GM19372 (cell line): ENCODE data around the gene GATB.

Experiments used
- ATAC-seq: cut with Tn5 transposase; IDR thresholded peaks from one replicate; pipeline ENCODE4 v1.9.1; 2021; ENCODE audit warnings: mild to moderate bottlenecking, low read depth, moderate library complexity; ENCODE audit not compliant: unreplicated experiment

Gene GATB

GRCh38 chr4:151786158-151786495 lies 25.3 kb upstream of the GATB start:
- no peak for ATAC-seq

GRCh38 chr4:151785484-151786157 lies 24.8 kb upstream of the GATB start:
- no peak for ATAC-seq

- ATAC-seq: no peak
Observed at GRCh38 chr4:151784706-151785105, 23.9 kb upstream of the GATB start.

- no peak for ATAC-seq
Observed at GRCh38 chr4:151783867-151784266, 23.1 kb upstream of the GATB start.

- ATAC-seq: no peak
Observed at GRCh38 chr4:151782296-151782695, 21.5 kb upstream of the GATB start.

- no peak for ATAC-seq
Observed at GRCh38 chr4:151781026-151781425, 20.2 kb upstream of the GATB start.

- ATAC-seq: no peak
Observed at GRCh38 chr4:151777471-151777870, 16.7 kb upstream of the GATB start.

- no peak for ATAC-seq
Observed at GRCh38 chr4:151774324-151774723, 13.5 kb upstream of the GATB start.

- no peak for ATAC-seq
Observed at GRCh38 chr4:151772274-151772673, 11.5 kb upstream of the GATB start.

GRCh38 chr4:151771664-151772063 lies 10.9 kb upstream of the GATB start:
- ATAC-seq: no peak

GRCh38 chr4:151770154-151770553 lies 9.3 kb upstream of the GATB start:
- ATAC-seq: no peak

GRCh38 chr4:151768835-151769234 lies 8.0 kb upstream of the GATB start:
- no peak for ATAC-seq

- ATAC-seq: no peak
Observed at GRCh38 chr4:151766691-151767090, 5.9 kb upstream of the GATB start.

- ATAC-seq: no peak
Observed at GRCh38 chr4:151760002-151760401, 805 bp downstream of the GATB start.

- ATAC-seq: no peak
Observed at GRCh38 chr4:151753056-151753455, 7.8 kb downstream of the GATB start.

- ATAC-seq: no peak
Observed at GRCh38 chr4:151750156-151750555, 10.7 kb downstream of the GATB start.

GRCh38 chr4:151745481-151746231 lies 15.2 kb downstream of the GATB start:
- no peak for ATAC-seq

- ATAC-seq: no peak
Observed at GRCh38 chr4:151744614-151745013, 16.2 kb downstream of the GATB start.

- ATAC-seq: no peak
Observed at GRCh38 chr4:151743894-151744293, 16.9 kb downstream of the GATB start.

- ATAC-seq: no peak
Observed at GRCh38 chr4:151743128-151743854, 17.5 kb downstream of the GATB start.

- ATAC-seq: no peak
Observed at GRCh38 chr4:151738720-151739517, 21.9 kb downstream of the GATB start.
